Gastrocnemius medialis (tissue), 4 donors: ENCODE results near the gene VTI1A. TPM values are rescaled to one million over a fixed set of nuclear protein-coding genes. Genes with fewer than 3 reads are reported as not detected.

Experiments used
- ATAC-seq, 2 donors: fragments of 150-250 bp; one replicate each; pipeline ENCODE4 v1.9.1; 2016
- DNase-seq, 2 donors: peaks; one replicate each; pipeline ENCODE4 v3.0.0-alpha.2; 2019
- H3K27ac ChIP-seq, 4 donors: fragments of 200-600 bp; sonication (generic); 1 replicate in 1 of 4; 2 replicates in 3 of 4; pipeline ENCODE4 v1.5.1; 2016 to 2018; ENCODE audit warnings: mild to moderate bottlenecking in 2 of 4, moderate library complexity in 1 of 4
- H3K27me3 ChIP-seq, 3 donors: fragments of 200-600 bp; sonication (generic) in 2 of 3; 1 replicate in 1 of 3; 2 replicates in 2 of 3; pipeline versions ENCODE4 v1.5.1 to v1.6.0; 2016 to 2019; ENCODE audit warnings: mild to moderate bottlenecking in 1 of 3, moderate library complexity in 1 of 3
- H3K36me3 ChIP-seq, 2 donors: fragments of 200-600 bp; sonication (generic) in 1 of 2; one replicate each; pipeline ENCODE4 v1.5.1; 2017 to 2018
- H3K4me1 ChIP-seq, 2 donors: fragments of 200-600 bp; sonication (generic) in 1 of 2; one replicate each; pipeline ENCODE4 v1.5.1; 2016 to 2017; ENCODE audit warnings: mild to moderate bottlenecking in 2 of 2
- H3K4me3 ChIP-seq, 4 donors: fragments of 200-600 bp; sonication (generic) in 3 of 4; 1 replicate in 1 of 4; 2 replicates in 3 of 4; pipeline ENCODE4 v1.5.1; 2016 to 2019; ENCODE audit warnings: mild to moderate bottlenecking in 2 of 4
- H3K9me3 ChIP-seq, 3 donors: fragments of 200-600 bp; sonication (generic) in 2 of 3; 1 replicate in 1 of 3; 2 replicates in 2 of 3; pipeline ENCODE4 v1.5.1; 2016 to 2019
- POLR2A ChIP-seq, 2 donors: fragments of 450-650 bp; IDR thresholded peaks; one replicate each; pipeline ENCODE4 v1.6.1; 2017; ENCODE audit warnings: antibody characterized with exemption in 2 of 2, mild to moderate bottlenecking in 2 of 2, moderate library complexity in 2 of 2
- in situ Hi-C, 4 donors: fragments of 200-750 bp; cut with MboI; loops; one replicate each; pipeline versions ENCODE4 v1.15.0 to v1.8.0; 2017; ENCODE audit warnings: low sequenced_read_pairs in 4 of 4
- intact Hi-C: fragments of 100-400 bp; cut with DNase I; formaldehyde crosslinking; loops from one replicate; pipeline ENCODE4 v1.15.1; 2023; ENCODE audit warnings: low total_unique reads
- total RNA-seq, 4 donors: library from RNA; depleted of rRNA; stranded (reverse); fragments of >200 nt; gene quantifications; one replicate each; pipeline versions ENCODE4 v1.1.0 to v1.2.3, GENCODE V29; 2016
- TF ChIP-seq, protein P1 (sequence below), 5 experiments: fragments of 450-650 bp in 3 of 5; fragments of 200-600 bp in 2 of 5; sonication (generic) in 2 of 5; IDR thresholded peaks in 4 of 5; conservative IDR thresholded peaks in 1 of 5; 1 replicate in 4 of 5; 2 replicates in 1 of 5; pipeline ENCODE4 v1.5.1; 2016 to 2019; ENCODE audit warnings: antibody characterized with exemption in 5 of 5, mild to moderate bottlenecking in 3 of 5, moderate library complexity in 3 of 5

The VTI1A gene
- total RNA-seq, 4 donors from 2014 or later = 26.5 to 51.2 (median 30.6) TPM

DNA sequence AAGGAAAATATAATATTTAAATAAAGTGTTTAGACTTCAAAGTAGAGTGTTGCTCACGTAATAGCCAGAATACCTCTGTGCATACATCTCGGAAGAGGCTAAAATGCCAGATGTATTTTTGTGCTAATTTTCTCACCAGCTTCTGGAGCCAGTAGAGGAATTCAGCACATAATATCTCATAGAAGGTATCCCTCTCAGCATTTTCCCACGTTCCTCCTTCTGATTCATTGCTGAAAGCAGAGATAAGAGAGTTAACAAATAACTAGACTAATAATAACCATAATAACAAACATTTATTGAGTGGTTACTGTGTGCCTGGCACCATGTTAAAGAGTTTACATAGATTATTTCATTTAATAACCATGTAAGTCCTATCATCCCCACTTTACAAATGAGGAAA lies 123.6 kb downstream of the VTI1A start:
- intact Hi-C loops = no loop called here
- Histone ChIP-seq H3K9me3 (no peaks in the 10 kb centered on the region), H3K27ac (no peak overlapping the region), H3K27me3 (no peaks in the 10 kb centered on the region), H3K4me1 (no peaks in the 10 kb centered on the region), H3K4me3 (no peak overlapping the region), H3K36me3 (no peaks in the 10 kb centered on the region)
- TF ChIP-seq POLR2A (IDR thresholded peaks at IDR 0.05) = no peak
- TF ChIP-seq, protein P1, sequence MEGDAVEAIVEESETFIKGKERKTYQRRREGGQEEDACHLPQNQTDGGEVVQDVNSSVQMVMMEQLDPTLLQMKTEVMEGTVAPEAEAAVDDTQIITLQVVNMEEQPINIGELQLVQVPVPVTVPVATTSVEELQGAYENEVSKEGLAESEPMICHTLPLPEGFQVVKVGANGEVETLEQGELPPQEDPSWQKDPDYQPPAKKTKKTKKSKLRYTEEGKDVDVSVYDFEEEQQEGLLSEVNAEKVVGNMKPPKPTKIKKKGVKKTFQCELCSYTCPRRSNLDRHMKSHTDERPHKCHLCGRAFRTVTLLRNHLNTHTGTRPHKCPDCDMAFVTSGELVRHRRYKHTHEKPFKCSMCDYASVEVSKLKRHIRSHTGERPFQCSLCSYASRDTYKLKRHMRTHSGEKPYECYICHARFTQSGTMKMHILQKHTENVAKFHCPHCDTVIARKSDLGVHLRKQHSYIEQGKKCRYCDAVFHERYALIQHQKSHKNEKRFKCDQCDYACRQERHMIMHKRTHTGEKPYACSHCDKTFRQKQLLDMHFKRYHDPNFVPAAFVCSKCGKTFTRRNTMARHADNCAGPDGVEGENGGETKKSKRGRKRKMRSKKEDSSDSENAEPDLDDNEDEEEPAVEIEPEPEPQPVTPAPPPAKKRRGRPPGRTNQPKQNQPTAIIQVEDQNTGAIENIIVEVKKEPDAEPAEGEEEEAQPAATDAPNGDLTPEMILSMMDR (IDR thresholded peaks at IDR 0.05 in 4 of 5, conservative IDR thresholded peaks at IDR 0.05 in 1 of 5) = no peak
- no peak for DNase-seq
- ATAC-seq = no peak
- in situ Hi-C loops = loop anchor here in 2 of 4 donors (25.0 kb wide), 2 partner anchors 567 to 817 kb away; no protein-coding TSS in a partner anchor

DNA sequence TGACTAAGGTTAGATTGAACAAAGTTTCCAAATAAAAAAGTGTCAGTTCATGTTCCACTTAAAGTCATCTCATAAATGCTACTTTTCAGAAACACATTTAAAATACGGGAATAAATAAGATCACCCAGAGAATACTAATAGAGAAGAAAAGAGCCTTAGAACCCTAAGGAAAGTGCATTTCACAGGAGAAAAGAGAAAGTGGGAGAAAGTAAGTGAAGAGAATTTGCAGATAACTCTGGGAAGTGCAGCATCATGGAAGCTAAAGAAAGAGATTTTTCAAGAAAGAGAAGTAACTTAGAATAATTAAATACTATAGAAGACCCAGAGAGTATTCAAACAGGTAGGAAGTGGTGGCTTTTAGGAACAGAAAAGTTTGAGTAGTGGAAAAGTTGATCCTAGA lies 132.6 kb downstream of the VTI1A start:
- no peaks in the 10 kb centered on the region for H3K27me3 ChIP-seq
- TF ChIP-seq, protein P1 (IDR thresholded peaks at IDR 0.05 in 4 of 5, conservative IDR thresholded peaks at IDR 0.05 in 1 of 5) = no peak
- TF ChIP-seq POLR2A (IDR thresholded peaks at IDR 0.05) = no peak
- H3K4me1 ChIP-seq = no peaks in the 10 kb centered on the region
- no peak overlapping the region for H3K27ac ChIP-seq
- ATAC-seq (no peak), DNase-seq (no peak)
- intact Hi-C loops (no loop called here), in situ Hi-C loops (no loop called here)
- H3K9me3 ChIP-seq = no peaks in the 10 kb centered on the region
- no peak overlapping the region for H3K4me3 ChIP-seq
- H3K36me3 ChIP-seq = no peaks in the 10 kb centered on the region

DNA sequence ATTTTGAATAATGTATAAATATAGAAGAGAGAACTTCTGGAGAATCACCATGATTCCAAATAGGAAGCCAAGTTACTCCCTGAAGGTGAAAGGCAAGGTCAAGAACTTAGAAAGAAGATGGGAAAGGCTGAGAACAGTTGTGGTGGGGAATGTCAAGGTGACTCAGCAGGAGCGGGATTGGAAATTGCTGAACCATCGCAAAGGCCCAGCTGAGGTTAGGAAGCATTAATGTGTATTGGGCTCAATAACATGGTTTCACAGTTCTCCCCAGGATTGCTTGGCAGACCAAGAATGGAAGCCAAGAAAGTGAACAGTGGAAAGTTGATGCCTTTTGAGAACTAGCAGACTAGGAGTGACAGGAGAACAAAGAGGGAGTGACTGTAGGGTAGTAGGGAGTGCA lies 133.3 kb downstream of the VTI1A start:
- intact Hi-C loops (no loop called here), in situ Hi-C loops (no loop called here)
- no peak for ATAC-seq
- H3K36me3 ChIP-seq = no peaks in the 10 kb centered on the region
- DNase-seq = no peak
- H3K27ac ChIP-seq = no peak overlapping the region
- no peaks in the 10 kb centered on the region for H3K9me3 ChIP-seq
- H3K4me1 ChIP-seq = no peaks in the 10 kb centered on the region
- no peak for TF ChIP-seq POLR2A (IDR thresholded peaks at IDR 0.05)
- no peaks in the 10 kb centered on the region for H3K27me3 ChIP-seq
- no peak overlapping the region for H3K4me3 ChIP-seq

DNA sequence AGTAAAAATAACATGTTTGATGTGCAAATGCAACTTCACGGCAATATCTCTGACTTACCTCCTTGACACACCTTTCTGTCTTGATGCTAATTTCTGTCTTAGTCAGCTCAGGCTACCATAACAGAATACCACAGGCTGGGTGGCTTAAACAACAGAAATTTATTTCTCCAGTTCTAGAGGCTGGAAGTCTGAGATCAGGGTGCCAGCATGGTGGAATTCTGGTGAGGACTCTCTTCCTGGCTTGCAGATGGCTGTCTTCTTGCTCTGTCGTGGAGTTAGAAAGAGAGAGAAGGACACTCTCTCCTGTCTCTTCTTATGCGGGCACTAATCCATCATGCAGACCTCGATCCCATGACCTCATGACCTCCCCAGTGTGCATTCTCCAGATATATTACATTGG lies 134.9 kb downstream of the VTI1A start:
- in situ Hi-C loops = no loop called here
- no peak overlapping the region for H3K4me3 ChIP-seq
- intact Hi-C loops = no loop called here
- H3K4me1 ChIP-seq = no peaks in the 10 kb centered on the region
- DNase-seq (no peak), ATAC-seq (no peak)
- no peaks in the 10 kb centered on the region for H3K9me3 ChIP-seq
- H3K27ac ChIP-seq = no peak overlapping the region
- no peaks in the 10 kb centered on the region for H3K36me3 ChIP-seq
- no peaks in the 10 kb centered on the region for H3K27me3 ChIP-seq
- TF ChIP-seq, protein P1 (IDR thresholded peaks at IDR 0.05 in 4 of 5, conservative IDR thresholded peaks at IDR 0.05 in 1 of 5) = no peak
- no peak for TF ChIP-seq POLR2A (IDR thresholded peaks at IDR 0.05)

DNA sequence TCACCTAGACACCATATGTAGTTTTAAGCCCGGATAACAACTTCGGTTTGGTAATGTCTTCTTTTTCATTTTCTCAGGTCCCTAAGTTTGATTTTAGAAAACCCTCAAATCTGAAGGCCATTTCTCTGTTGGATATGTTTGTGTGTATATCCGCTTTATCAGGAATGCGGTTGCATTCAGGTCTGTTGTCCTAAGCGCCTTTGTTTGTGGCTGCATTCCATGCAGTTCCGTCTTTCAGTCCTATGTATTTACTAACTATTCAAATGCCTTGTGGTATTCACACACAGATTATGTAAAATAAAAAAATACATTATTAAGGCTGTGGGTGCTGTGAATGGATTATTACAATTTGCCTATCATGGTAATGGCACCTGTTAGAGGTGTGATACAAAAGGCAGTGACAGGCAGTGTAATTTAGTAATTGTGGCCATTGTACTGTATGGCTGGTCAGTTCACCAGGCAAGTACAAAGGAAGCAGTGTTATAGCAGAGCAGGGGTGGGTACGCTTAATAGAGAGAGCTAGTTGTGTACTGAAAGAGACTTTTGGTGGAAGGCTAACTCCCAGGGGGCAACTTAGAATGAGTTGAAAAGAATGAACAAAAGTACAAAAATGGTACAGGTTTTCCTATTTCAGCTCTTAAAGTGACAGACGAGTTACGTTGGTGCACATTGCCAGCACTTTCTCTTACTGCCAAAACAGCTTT lies 136.4 kb downstream of the VTI1A start:
- no peak for TF ChIP-seq POLR2A (IDR thresholded peaks at IDR 0.05)
- TF ChIP-seq, protein P1 (IDR thresholded peaks at IDR 0.05 in 4 of 5, conservative IDR thresholded peaks at IDR 0.05 in 1 of 5) = no peak
- Histone ChIP-seq H3K36me3 (no peaks in the 10 kb centered on the region), H3K27ac (no peak overlapping the region), H3K4me1 (no peaks in the 10 kb centered on the region), H3K4me3 (no peak overlapping the region), H3K9me3 (no peaks in the 10 kb centered on the region), H3K27me3 (no peaks in the 10 kb centered on the region)
- in situ Hi-C loops (no loop called here), intact Hi-C loops (no loop called here)
- DNase-seq (no peak), ATAC-seq (no peak)
